GM23338 (cell line): ENCODE results near the gene DCAF4L1.

ENCODE experiments used
- CTCF ChIP-seq, 2 experiments: fragments of 200-600 bp in 1 of 2; sonication (generic) in 1 of 2; conservative IDR thresholded peaks; 2 replicates each; pipeline versions ENCODE4 v1.5.1 to v1.6.1; 2016 to 2017; ENCODE audit warnings: antibody characterized with exemption in 2 of 2, low read depth in 2 of 2, mild to moderate bottlenecking in 2 of 2, moderate library complexity in 1 of 2
- EZH2phosphoT487 ChIP-seq: fragments of 200-600 bp; sonication (generic); IDR thresholded peaks from one replicate; pipeline ENCODE4 v1.8.1; 2018; ENCODE audit warnings: antibody characterized with exemption; ENCODE audit not compliant: unreplicated experiment
- JUNB ChIP-seq: IDR thresholded peaks from one replicate; pipeline ENCODE4 v1.6.1; 2016; ENCODE audit warnings: antibody characterized with exemption; ENCODE audit not compliant: unreplicated experiment
- REST ChIP-seq: IDR thresholded peaks from one replicate; pipeline ENCODE4 v1.6.1; 2018; ENCODE audit warnings: antibody characterized with exemption; ENCODE audit not compliant: unreplicated experiment

- TF ChIP-seq CTCF (conservative IDR thresholded peaks at IDR 0.05; ENCODE audit: low read depth in 2 of 2) (peak in 1 of 2 experiments; percentile 32; a peak in 2 of 4 replicates), EZH2phosphoT487 (no peak), JUNB (no peak), REST (no peak)
Measured at GRCh38 chr4:41990365-41991111, 9.0 kb downstream of the DCAF4L1 start, which contains the start of gene SLC30A9.
